ENCODE data around the gene CCDC51. TPM values are rescaled to one million over a fixed set of nuclear protein-coding genes. Genes with fewer than 3 reads are reported as not detected.

CCDC51 gene
- total and polyA plus RNA-seq, 9 of the 15 experiments (the other 6 are each of a cell fraction or from before 2014, with no cell fraction given): 6.5 to 18.6 (median 15.7) TPM

DNA sequence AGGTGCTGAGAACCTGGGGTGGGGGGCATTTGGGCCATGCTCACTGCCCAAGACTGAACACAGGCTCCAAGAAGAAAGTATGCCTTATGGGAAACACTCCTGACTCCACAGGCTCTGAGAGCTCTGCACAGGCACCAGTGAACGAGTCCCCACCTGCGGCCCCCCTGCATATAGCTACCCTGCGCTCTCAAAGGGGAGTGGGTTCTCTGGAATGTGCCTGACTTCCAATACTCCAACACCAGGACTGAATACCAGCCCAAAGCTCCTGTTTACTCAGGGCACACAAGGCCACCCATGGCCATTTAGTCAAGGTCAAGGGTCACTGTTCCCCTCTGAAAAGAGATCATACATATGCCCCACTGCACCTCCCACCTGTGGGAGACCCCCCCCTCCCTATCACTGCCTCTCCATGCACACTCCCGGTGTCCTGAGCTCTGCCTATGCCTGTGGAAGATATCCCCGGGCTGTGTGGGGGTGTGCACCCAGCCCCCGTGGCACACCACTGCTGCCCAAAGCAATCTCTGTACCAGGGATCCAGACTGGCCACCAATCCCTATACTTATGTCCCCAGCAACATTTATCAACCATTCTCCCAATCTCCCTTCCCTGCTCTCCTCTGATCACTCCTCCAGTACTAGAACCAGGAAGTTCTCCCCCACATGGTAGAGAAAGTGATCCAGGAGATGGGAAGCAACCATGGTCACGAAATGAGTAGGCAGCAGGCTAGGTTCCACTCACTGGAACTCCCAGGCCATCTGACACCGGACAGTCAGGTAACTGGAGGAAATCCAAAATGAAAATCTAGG is 8.5 kb downstream of the CCDC51 start:
- BruUV-seq (replicated peaks): no TSS peak
- DNase-seq (ENCODE audit: extremely low read depth in 1 of 4, low spot score in 3 of 4): no peak
- Histone ChIP-seq H3K4me3 (no peak overlapping the region), H3K36me3 (ENCODE audit: control insufficient read depth, insufficient read depth, low read length) (peaks cover 32% of the 10 kb centered on the region; the same call in 2 of the 3 replicates), H3K27me3 (ENCODE audit: control insufficient read depth in 2 of 2, insufficient read depth in 2 of 2, low read length in 2 of 2) (no peaks in the 10 kb centered on the region), H3K27ac (ENCODE audit: extremely low read depth, low read depth, low read length) (no peak overlapping the region), H3K79me2 (ENCODE audit: control insufficient read depth, insufficient read depth, low read length) (peaks cover 2% of the 10 kb centered on the region; the same call in 2 of the 3 replicates), H2AFZ (ENCODE audit: low read depth, low read length) (no peak overlapping the region), H3K9me3 (replicated peaks; ENCODE audit: control insufficient read depth, insufficient read depth, low read depth, low read length) (no peaks in the 10 kb centered on the region), H3K9ac (ENCODE audit: insufficient read depth in 1 of 2, low read depth in 2 of 2, low read length in 2 of 2) (no peak overlapping the region), H4K20me1 (replicated peaks; ENCODE audit: control insufficient read depth, insufficient read depth, low read length) (no peaks in the 10 kb centered on the region), H3K9me1 (ENCODE audit: control insufficient read depth, insufficient read depth, low read length) (no peaks in the 10 kb centered on the region), H3K4me2 (ENCODE audit: insufficient read depth, low read length) (no peak overlapping the region), H3K4me1 (replicated peaks in 1 of 2; ENCODE audit: control insufficient read depth in 2 of 2, insufficient read depth in 2 of 2, low read length in 2 of 2) (peaks cover 14 to 34% of the 10 kb centered on the region in 2 experiments; a peak in 4 of 5 replicates)
- no peak for TF ChIP-seq GATAD2A (IDR thresholded peaks at IDR 0.05)
- no peak for TF ChIP-seq KLF6 (CRISPR knock-in tag; IDR thresholded peaks at IDR 0.05; ENCODE audit: borderline replicate concordance)
- no peak for TF ChIP-seq EHMT2 (IDR thresholded peaks at IDR 0.05)
- 75% methylated on average over 8 of the region's 8 CpGs for WGBS (ENCODE audit: insufficient coverage, low coverage, missing lambda C conversion rate)
- FAIRE-seq: no peak
- ATAC-seq: no peak
- ChIA-PET CTCF (ENCODE audit: low intra/inter-chr PET ratio) (no interaction called here), POLR2A (no interaction called here)
- intact Hi-C loops (cut with micrococcal nuclease) (no loop called here), in situ Hi-C loops (cut with MboI) (loop anchor here (10.0 kb wide), 2 partner anchors 197 to 237 kb away; no protein-coding TSS in a partner anchor)

GRCh38 chr3:48430708-48431101 is 9.2 kb downstream of the CCDC51 start:
- Histone ChIP-seq H3K36me3 (ENCODE audit: control insufficient read depth, insufficient read depth, low read length) (peaks cover 32% of the 10 kb centered on the region; the same call in 2 of the 3 replicates), H2AFZ (ENCODE audit: low read depth, low read length) (no peak overlapping the region), H3K79me2 (ENCODE audit: control insufficient read depth, insufficient read depth, low read length) (peaks cover 2% of the 10 kb centered on the region; the same call in 2 of the 3 replicates), H3K9ac (ENCODE audit: insufficient read depth in 1 of 2, low read depth in 2 of 2, low read length in 2 of 2) (no peak overlapping the region; a peak in 1 of 4 replicates), H3K9me3 (replicated peaks; ENCODE audit: control insufficient read depth, insufficient read depth, low read depth, low read length) (no peaks in the 10 kb centered on the region), H4K20me1 (replicated peaks; ENCODE audit: control insufficient read depth, insufficient read depth, low read length) (no peaks in the 10 kb centered on the region), H3K27me3 (ENCODE audit: control insufficient read depth in 2 of 2, insufficient read depth in 2 of 2, low read length in 2 of 2) (no peaks in the 10 kb centered on the region), H3K4me1 (replicated peaks in 1 of 2; ENCODE audit: control insufficient read depth in 2 of 2, insufficient read depth in 2 of 2, low read length in 2 of 2) (peaks cover 12 to 36% of the 10 kb centered on the region in 2 experiments; a peak in 4 of 5 replicates), H3K27ac (ENCODE audit: extremely low read depth, low read depth, low read length) (no peak overlapping the region), H3K4me2 (ENCODE audit: insufficient read depth, low read length) (no peak overlapping the region), H3K4me3 (no peak overlapping the region), H3K9me1 (ENCODE audit: control insufficient read depth, insufficient read depth, low read length) (no peaks in the 10 kb centered on the region)
- ATAC-seq (no peak), DNase-seq (ENCODE audit: extremely low read depth in 1 of 4, low spot score in 3 of 4) (no peak), FAIRE-seq (no peak)
- BruUV-seq (replicated peaks): no TSS peak
- intact Hi-C loops (cut with micrococcal nuclease): no loop called here
- WGBS (ENCODE audit: insufficient coverage, low coverage, missing lambda C conversion rate): 50% methylated on average over 1 of the region's 1 CpG
- TF ChIP-seq ZKSCAN1 (IDR thresholded peaks at IDR 0.05; ENCODE audit: low read depth, low read length): no peak
- in situ Hi-C loops (cut with MboI): loop anchor here (10.0 kb wide), 2 partner anchors 196 to 236 kb away; no protein-coding TSS in a partner anchor
- CTCF ChIA-PET (ENCODE audit: low intra/inter-chr PET ratio): no interaction called here
- POLR2A ChIA-PET: interaction anchor here (0.7 kb wide), 1 partner anchor 23 kb away, joined by 3 read pairs; no protein-coding TSS in a partner anchor

All from K562 (cell line).